IMR-90 (cell line): ENCODE data around the gene GBF1. TPM values are rescaled to one million over a fixed set of nuclear protein-coding genes. Genes with fewer than 3 reads are reported as not detected.

ENCODE experiments used
- ATAC-seq: fragments of 200-7000 bp; cut with Tn5 transposase; 2 replicates; pipeline ENCODE4 v1.9.1; 2020; ENCODE audit warnings: low read depth, mild to moderate bottlenecking, moderate library complexity
- BruUV-seq: library from RNA; stranded (reverse); fragments of 400-500 nt; replicated peaks from 2 replicates; lab custom pipeline; 2021; lab: Mats Ljungman, UMichigan
- CTCF ChIA-PET: fragments of 300-600 bp; formaldehyde crosslinking; extraction: SDS; loops from one replicate; lab custom pipeline; 2021; ENCODE audit warnings: antibody characterized with exemption; lab: Yijun Ruan, JAX
- POLR2A ChIA-PET: fragments of 300-600 bp; sonication (Branson Sonifier 250); formaldehyde crosslinking; loops from one replicate; lab custom pipeline; 2022; ENCODE audit warnings: antibody characterized with exemption; ENCODE audit not compliant: unreplicated experiment; lab: Charles Lee
- DNase-seq: peaks from one replicate; pipeline ENCODE4 v3.0.0; 2013
- H2AFZ ChIP-seq: replicated peaks from 2 replicates; pipeline ENCODE3; 2013; ENCODE audit warnings: low read length, mild to moderate bottlenecking; ENCODE audit not compliant: poor library complexity
- H2AK5ac ChIP-seq: 2 replicates; pipeline ENCODE4 v1.6.1; 2013; ENCODE audit warnings: low read depth, low read length, inconsistent platforms
- H2AK9ac ChIP-seq: replicated peaks from 2 replicates; pipeline ENCODE3; 2013; ENCODE audit warnings: mild to moderate bottlenecking, low read depth, low read length, moderate library complexity; ENCODE audit not compliant: poor library complexity
- H2BK120ac ChIP-seq: 2 replicates; pipeline ENCODE4 v1.6.1; 2013; ENCODE audit warnings: low read depth, low read length, inconsistent platforms
- H2BK15ac ChIP-seq: 3 replicates; pipeline ENCODE4 v1.6.1; 2013; ENCODE audit warnings: low read depth, low read length, inconsistent platforms
- H2BK20ac ChIP-seq: 2 replicates; pipeline ENCODE4 v1.6.1; 2013; ENCODE audit warnings: low read depth, mild to moderate bottlenecking, inconsistent platforms, low read length, moderate library complexity
- H2BK5ac ChIP-seq: 2 replicates; pipeline ENCODE4 v1.6.1; 2013; ENCODE audit warnings: mild to moderate bottlenecking, low read depth, low read length, inconsistent platforms; ENCODE audit not compliant: poor library complexity, severe bottlenecking
- H3K14ac ChIP-seq: replicated peaks from 2 replicates; pipeline ENCODE4 v1.6.1; 2013; ENCODE audit warnings: low read depth, low read length, inconsistent platforms
- H3K18ac ChIP-seq: 2 replicates; pipeline ENCODE4 v1.6.1; 2013; ENCODE audit warnings: low read depth, low read length, control low read depth
- H3K23ac ChIP-seq: 2 replicates; pipeline ENCODE4 v1.6.1; 2013; ENCODE audit warnings: low read depth, low read length, inconsistent platforms
- H3K27ac ChIP-seq: 2 replicates; pipeline ENCODE4 v1.5.1; 2013; ENCODE audit warnings: mild to moderate bottlenecking, control low read depth, low read length; ENCODE audit not compliant: insufficient read depth
- H3K27me3 ChIP-seq: 2 replicates; pipeline ENCODE4 v1.6.1; 2013; ENCODE audit warnings: low read length; ENCODE audit not compliant: control insufficient read depth, insufficient read depth
- H3K36me3 ChIP-seq: 2 replicates; pipeline ENCODE4 v1.6.1; 2013; ENCODE audit warnings: low read length, mixed read lengths; ENCODE audit not compliant: control insufficient read depth, insufficient read depth
- H3K4ac ChIP-seq: 2 replicates; pipeline ENCODE4 v1.6.1; 2013; ENCODE audit warnings: low read depth, low read length, inconsistent platforms
- H3K4me1 ChIP-seq: 2 replicates; pipeline ENCODE4 v1.6.1; 2013; ENCODE audit warnings: low read length, mixed read lengths; ENCODE audit not compliant: control insufficient read depth, insufficient read depth
- H3K4me2 ChIP-seq: 2 replicates; pipeline ENCODE4 v1.6.1; 2013; ENCODE audit warnings: low read depth, mild to moderate bottlenecking, control low read depth, low read length, moderate library complexity
- H3K4me3 ChIP-seq: 2 replicates; pipeline ENCODE4 v1.5.1; 2013; ENCODE audit warnings: low read depth, mild to moderate bottlenecking, control low read depth, low read length, moderate library complexity; ENCODE audit not compliant: insufficient read depth
- H3K56ac ChIP-seq: 2 replicates; pipeline ENCODE4 v1.6.1; 2013; ENCODE audit warnings: low read length, inconsistent platforms; ENCODE audit not compliant: insufficient read depth; ENCODE audit errors: extremely low read depth
- H3K79me1 ChIP-seq, 2 experiments: 2 replicates each; pipeline ENCODE4 v1.6.1; 2013; ENCODE audit warnings: low read length in 2 of 2, inconsistent platforms in 1 of 2, low read depth in 1 of 2
- H3K9ac ChIP-seq: 2 replicates; pipeline ENCODE4 v1.6.1; 2013; ENCODE audit warnings: low read depth, low read length, control low read depth
- H3K9me1 ChIP-seq: 2 replicates; pipeline ENCODE4 v1.6.1; 2013; ENCODE audit warnings: low read length, inconsistent platforms; ENCODE audit not compliant: insufficient read depth
- H3K9me3 ChIP-seq: 2 replicates; pipeline ENCODE4 v1.6.1; 2013; ENCODE audit warnings: low read length; ENCODE audit not compliant: control insufficient read depth, insufficient read depth
- H4K20me1 ChIP-seq: 2 replicates; pipeline ENCODE4 v1.6.1; 2013; ENCODE audit warnings: low read length, inconsistent platforms; ENCODE audit not compliant: insufficient read depth
- H4K5ac ChIP-seq: 2 replicates; pipeline ENCODE4 v1.6.1; 2013; ENCODE audit warnings: mild to moderate bottlenecking, low read depth, low read length, control low read depth
- H4K8ac ChIP-seq, 2 experiments: 2 replicates each; pipeline ENCODE4 v1.6.1; 2013; ENCODE audit warnings: low read depth in 2 of 2, low read length in 2 of 2, control low read depth in 1 of 2, inconsistent platforms in 1 of 2
- H4K91ac ChIP-seq: 2 replicates; pipeline ENCODE4 v1.6.1; 2013; ENCODE audit warnings: low read depth, low read length, inconsistent platforms; ENCODE audit not compliant: insufficient read depth
- BHLHE40 ChIP-seq: fragments of 150-350 bp; IDR thresholded peaks from 2 replicates; pipeline ENCODE4 v1.6.1; 2016; ENCODE audit warnings: mild to moderate bottlenecking, low read depth, low read length
- CEBPB ChIP-seq: IDR thresholded peaks from 2 replicates; pipeline ENCODE4 v1.6.1; 2012; ENCODE audit warnings: low read depth, low read length, improper control_type of control experiment
- CTCF ChIP-seq: conservative IDR thresholded peaks from 2 replicates; pipeline ENCODE4 v1.5.1; 2012; ENCODE audit warnings: mild to moderate bottlenecking, low read depth, low read length, improper control_type of control experiment
- MAZ ChIP-seq: IDR thresholded peaks from 2 replicates; pipeline ENCODE4 v1.6.1; 2012; ENCODE audit warnings: low read depth, mild to moderate bottlenecking, low read length, improper control_type of control experiment, moderate library complexity, borderline replicate concordance
- MXI1 ChIP-seq: IDR thresholded peaks from 2 replicates; pipeline ENCODE4 v1.6.1; 2012; ENCODE audit warnings: low read depth, mild to moderate bottlenecking, low read length, moderate library complexity, borderline replicate concordance
- RAD21 ChIP-seq: IDR thresholded peaks from 2 replicates; pipeline ENCODE4 v1.6.1; 2012; ENCODE audit warnings: low read length, improper control_type of control experiment
- RCOR1 ChIP-seq: IDR thresholded peaks from 2 replicates; pipeline ENCODE4 v1.6.1; 2012; ENCODE audit warnings: mild to moderate bottlenecking, low read length, improper control_type of control experiment; ENCODE audit not compliant: insufficient replicate concordance
- SMC3 ChIP-seq: fragments of 150-350 bp; IDR thresholded peaks from 2 replicates; pipeline ENCODE4 v1.6.1; 2016; ENCODE audit warnings: low read depth, mild to moderate bottlenecking, antibody characterized with exemption, low read length, moderate library complexity
- USF2 ChIP-seq: fragments of 150-350 bp; IDR thresholded peaks from 2 replicates; pipeline ENCODE4 v1.6.1; 2017; ENCODE audit warnings: mild to moderate bottlenecking, antibody characterized with exemption, low read length, low read depth
- WGBS, 2 experiments: methylation state at CpG; one replicate each; pipeline versions ENCODE4 v1.1.5 to v1.1.7; 2013; ENCODE audit warnings: missing lambda C conversion rate in 2 of 2; ENCODE audit not compliant: insufficient read length in 1 of 2; ENCODE audit errors: extremely low coverage in 2 of 2; 5-methylcytosine and 5-hydroxymethylcytosine counted together
- dilution Hi-C: fragments of 300-500 bp; cut with HindIII; formaldehyde crosslinking; loops from one replicate; pipeline ENCODE4 v1.14.3; 2018; ENCODE audit warnings: low sequenced_read_pairs; ENCODE audit not compliant: unreplicated experiment
- in situ Hi-C: fragments of 300-500 bp; cut with MboI; formaldehyde crosslinking; loops from 3 replicates; pipeline ENCODE4 v1.14.3; 2019; ENCODE audit warnings: low sequenced_read_pairs, inconsistent platforms, mixed read lengths
- intact Hi-C: fragments of 100-400 bp; cut with micrococcal nuclease; formaldehyde crosslinking; loops from 2 replicates; pipeline ENCODE4 v1.10.0; 2022
- polyA plus RNA-seq, 3 experiments: library from polyadenylated mRNA; depleted of rRNA; stranded (reverse); fragments of >200 nt; gene quantifications; 2 replicates each; pipeline ENCODE4 v1.2.3, GENCODE V29; 2012; ENCODE audit warnings: low replicate concordance in 1 of 3
- total RNA-seq: library from RNA; depleted of rRNA; stranded (reverse); fragments of >200 nt; gene quantifications from 2 replicates; pipeline ENCODE4 v1.2.3, GENCODE V29; 2012

Gene GBF1
- total and polyA plus RNA-seq, 2 of the 4 experiments (the other 2 are of a cell fraction) = 38.7 to 40.1 TPM

- H3K4ac ChIP-seq = no peak overlapping the region
Measured at GRCh38 chr10:102406815-102407214, 161.5 kb downstream of the GBF1 start.

More at GRCh38 chr10:102406815-102407214, 161.5 kb downstream of the GBF1 start:
- H3K36me3 ChIP-seq = peaks cover 10% of the 10 kb centered on the region
- no peak overlapping the region for H2AFZ ChIP-seq
- H3K9me1 ChIP-seq = peaks cover 11% of the 10 kb centered on the region; the same call in 1 of the 2 replicates
- H3K14ac ChIP-seq = no peak overlapping the region
- H4K8ac ChIP-seq = no peak overlapping the region
- ATAC-seq (no peak), DNase-seq (no peak)
- peaks cover 10% of the 10 kb centered on the region for H3K4me1 ChIP-seq
- no peak overlapping the region for H4K91ac ChIP-seq
- no peak overlapping the region for H2BK20ac ChIP-seq
- H2BK120ac ChIP-seq = no peak overlapping the region
- peaks cover 6% of the 10 kb centered on the region for H4K20me1 ChIP-seq
- TF ChIP-seq RCOR1 (no peak), MAZ (no peak), BHLHE40 (no peak), MXI1 (no peak), CEBPB (no peak), CTCF (no peak), SMC3 (no peak), USF2 (no peak), RAD21 (no peak)
- H2AK9ac ChIP-seq = no peak overlapping the region
- in situ Hi-C loops (no loop called here), dilution Hi-C loops (no loop called here), intact Hi-C loops (no loop called here)
- H3K27ac ChIP-seq = no peak overlapping the region
- no peak overlapping the region for H2BK5ac ChIP-seq
- H3K18ac ChIP-seq = no peak overlapping the region
- no peak overlapping the region for H3K9ac ChIP-seq
- no peak overlapping the region for H2BK15ac ChIP-seq
- H3K23ac ChIP-seq = no peak overlapping the region
- H3K56ac ChIP-seq = no peak overlapping the region
- H3K4me3 ChIP-seq = no peak overlapping the region
- POLR2A ChIA-PET = no interaction called here
- H4K5ac ChIP-seq = no peak overlapping the region
- H2AK5ac ChIP-seq = no peak overlapping the region
- CTCF ChIA-PET = no interaction called here
- no CpG with 5 or more reads among the region's 2 CpGs for WGBS, 2 experiments
- H3K79me1 ChIP-seq = peaks cover 0 to 4% of the 10 kb centered on the region in 2 experiments; a peak in 1 of 4 replicates
- no peak overlapping the region for H3K4me2 ChIP-seq
- BruUV-seq = no TSS peak
- no peaks in the 10 kb centered on the region for H3K9me3 ChIP-seq
- H3K27me3 ChIP-seq = peaks cover 28% of the 10 kb centered on the region
